ENCODE results near the gene PAFAH1B1.

DNA sequence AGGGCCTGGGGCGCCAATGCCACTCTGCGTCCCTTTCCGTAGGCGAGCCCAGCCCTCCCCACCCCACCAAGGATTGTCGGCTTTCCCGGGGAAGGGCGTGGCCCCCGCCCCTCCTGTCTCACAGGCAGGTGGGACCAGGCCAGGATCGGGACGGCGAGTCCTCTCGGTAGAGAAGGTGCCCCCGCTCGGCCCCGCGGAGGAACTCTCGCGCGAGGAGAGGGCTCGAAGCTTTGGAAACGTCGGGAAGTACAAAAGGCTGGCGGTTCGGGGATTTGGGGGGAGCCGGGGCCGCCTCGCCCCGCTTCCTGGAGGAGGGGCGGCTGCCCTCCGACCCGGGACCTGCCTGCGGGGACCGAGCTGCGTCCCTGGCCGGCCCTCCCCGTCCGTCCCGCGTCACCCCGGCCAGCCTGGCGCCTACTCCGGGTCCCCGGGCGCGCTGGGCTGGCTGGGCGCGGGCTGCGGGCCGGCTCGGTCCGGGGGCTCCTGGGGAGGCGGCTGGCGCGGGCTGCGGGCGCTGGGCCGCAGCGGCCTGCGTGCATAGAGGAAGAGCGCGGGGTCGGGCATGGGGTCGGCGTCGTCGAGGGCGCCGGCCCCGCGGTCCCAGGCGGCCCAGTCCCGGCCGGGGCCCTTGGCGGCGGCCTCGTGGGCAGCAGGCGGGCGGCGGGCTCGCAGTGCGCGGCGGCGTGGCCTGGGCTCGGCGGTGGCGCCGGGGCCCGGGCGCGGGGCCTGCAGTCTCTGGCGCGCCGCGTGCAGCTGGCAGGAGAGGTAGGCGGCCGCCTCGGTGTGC, 130.7 kb downstream of the PAFAH1B1 start:
- TF ChIP-seq, protein P1, sequence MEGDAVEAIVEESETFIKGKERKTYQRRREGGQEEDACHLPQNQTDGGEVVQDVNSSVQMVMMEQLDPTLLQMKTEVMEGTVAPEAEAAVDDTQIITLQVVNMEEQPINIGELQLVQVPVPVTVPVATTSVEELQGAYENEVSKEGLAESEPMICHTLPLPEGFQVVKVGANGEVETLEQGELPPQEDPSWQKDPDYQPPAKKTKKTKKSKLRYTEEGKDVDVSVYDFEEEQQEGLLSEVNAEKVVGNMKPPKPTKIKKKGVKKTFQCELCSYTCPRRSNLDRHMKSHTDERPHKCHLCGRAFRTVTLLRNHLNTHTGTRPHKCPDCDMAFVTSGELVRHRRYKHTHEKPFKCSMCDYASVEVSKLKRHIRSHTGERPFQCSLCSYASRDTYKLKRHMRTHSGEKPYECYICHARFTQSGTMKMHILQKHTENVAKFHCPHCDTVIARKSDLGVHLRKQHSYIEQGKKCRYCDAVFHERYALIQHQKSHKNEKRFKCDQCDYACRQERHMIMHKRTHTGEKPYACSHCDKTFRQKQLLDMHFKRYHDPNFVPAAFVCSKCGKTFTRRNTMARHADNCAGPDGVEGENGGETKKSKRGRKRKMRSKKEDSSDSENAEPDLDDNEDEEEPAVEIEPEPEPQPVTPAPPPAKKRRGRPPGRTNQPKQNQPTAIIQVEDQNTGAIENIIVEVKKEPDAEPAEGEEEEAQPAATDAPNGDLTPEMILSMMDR (IDR thresholded peaks at IDR 0.05; ENCODE audit: insufficient read depth, low read length), result no peak
- TF ChIP-seq POLR2AphosphoS5 (IDR thresholded peaks at IDR 0.05; ENCODE audit: low read depth) (no peak), SPI1 (IDR thresholded peaks at IDR 0.05; ENCODE audit: borderline replicate concordance, low read depth) (no peak)
